Stimulated activated CD8-positive, alpha-beta memory T cell treated with anti-CD3 and anti-CD28 coated beads, Interleukin-2, amount 100 ng/mL, for 1 hour (primary cell): Measurements from ENCODE around the gene CASZ1.

ENCODE experiments used
- DNase-seq, 2 donors: peaks; one replicate each; pipeline ENCODE4 v3.0.0-alpha.2; 2020; ENCODE audit warnings: low read depth in 2 of 2

CASZ1 gene

DNA sequence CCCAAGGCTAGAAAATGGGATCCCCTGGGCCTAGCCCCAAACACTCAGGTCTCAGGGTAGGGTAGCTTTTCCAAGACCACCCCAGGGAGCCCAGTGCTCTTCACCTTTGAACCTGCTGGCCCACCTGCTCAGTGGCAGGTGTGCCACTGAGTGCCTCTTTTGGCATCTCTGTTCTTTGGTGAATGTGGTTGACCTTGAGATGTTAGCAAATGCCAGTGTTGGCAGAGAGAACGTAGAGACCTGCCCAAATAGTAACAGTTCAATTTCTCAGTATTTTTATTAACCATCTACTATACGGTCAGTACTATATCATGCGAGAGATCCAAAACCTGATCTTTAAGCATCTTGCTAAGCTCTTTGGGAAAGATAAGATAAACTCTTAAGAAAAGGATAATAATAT is 193.5 kb downstream of the CASZ1 start:
- DNase-seq, result no peak

DNA sequence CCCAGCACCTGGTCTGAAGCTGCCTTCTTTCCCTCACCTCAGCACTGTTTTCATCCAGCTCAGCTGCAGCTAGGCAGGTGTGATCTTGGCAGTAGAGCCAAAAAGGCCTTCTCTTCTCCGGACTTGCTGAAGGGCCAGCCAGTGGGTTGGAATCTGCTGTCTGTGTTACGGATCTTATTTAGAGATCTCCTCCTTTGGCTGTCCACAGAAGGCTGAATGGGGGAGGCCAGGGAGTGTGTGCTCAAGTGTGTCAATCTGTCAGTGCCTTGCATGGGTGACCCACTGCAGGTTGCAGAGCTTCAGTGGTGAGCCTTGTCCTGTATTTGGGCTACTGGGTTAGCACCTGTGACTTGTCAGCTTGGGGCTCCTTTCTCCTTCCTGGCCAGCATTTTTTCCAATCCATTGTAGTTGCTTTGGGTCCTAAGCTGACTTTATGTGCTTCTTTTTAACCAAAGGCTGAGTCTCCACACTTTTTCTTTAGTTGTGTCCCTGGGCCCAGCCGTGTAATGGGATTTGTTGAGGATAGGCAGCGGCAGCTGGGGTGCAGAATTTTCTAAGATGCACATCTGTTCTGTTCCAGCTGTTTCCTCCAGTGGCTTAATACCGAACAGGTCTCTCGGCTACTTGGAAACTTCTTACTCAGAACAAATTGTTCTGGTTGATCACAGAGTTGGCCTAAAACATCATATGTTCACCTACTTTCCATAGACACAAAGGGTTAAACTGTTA is 194.9 kb downstream of the CASZ1 start:
- no peak for DNase-seq

DNA sequence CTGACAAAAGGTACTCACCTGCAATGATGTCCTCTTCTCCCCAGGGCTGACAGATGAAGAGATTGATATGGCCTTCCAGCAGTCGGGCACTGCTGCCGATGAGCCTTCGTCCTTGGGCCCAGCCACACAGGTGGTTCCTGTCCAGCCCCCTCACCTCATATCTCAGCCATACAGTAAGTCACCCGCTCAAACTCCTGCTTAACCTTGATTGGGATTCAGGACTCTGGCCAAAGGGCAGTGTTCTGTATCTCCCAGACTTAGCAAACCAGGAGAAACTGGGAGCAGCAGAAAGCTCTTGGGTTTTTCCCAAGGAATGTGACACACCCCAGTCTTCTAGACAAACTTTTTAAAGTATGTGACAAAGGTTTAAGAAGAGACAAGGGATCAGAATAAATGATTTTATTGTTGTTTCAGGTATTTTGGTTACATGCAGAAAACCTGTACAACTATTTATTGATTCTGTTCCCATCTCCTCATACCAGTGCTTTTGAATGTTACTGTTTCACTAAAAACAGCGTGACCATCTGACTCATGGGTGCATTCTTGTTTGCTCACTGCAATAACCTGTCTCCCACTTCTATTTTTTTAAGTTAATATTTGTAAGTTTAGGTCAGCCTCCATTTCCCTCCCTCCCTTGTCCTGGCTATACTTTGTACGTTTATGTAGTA is 197.1 kb downstream of the CASZ1 start:
- no peak for DNase-seq

DNA sequence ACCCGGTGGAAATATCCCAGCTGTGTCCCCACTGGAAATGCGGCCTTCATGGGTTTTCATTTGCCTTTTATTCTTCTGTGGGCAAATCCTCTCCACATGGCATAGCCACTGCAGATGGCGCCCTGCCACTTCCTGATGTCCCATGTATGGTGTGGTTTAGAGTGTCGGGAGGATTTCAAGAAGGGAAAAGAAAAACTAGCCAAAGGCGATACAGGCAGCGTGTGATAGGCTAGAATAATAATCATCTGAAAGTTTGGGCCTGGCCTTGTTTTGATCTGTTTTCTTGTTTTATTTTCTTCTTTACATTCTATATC is 198.1 kb downstream of the CASZ1 start:
- DNase-seq, result no peak

DNA sequence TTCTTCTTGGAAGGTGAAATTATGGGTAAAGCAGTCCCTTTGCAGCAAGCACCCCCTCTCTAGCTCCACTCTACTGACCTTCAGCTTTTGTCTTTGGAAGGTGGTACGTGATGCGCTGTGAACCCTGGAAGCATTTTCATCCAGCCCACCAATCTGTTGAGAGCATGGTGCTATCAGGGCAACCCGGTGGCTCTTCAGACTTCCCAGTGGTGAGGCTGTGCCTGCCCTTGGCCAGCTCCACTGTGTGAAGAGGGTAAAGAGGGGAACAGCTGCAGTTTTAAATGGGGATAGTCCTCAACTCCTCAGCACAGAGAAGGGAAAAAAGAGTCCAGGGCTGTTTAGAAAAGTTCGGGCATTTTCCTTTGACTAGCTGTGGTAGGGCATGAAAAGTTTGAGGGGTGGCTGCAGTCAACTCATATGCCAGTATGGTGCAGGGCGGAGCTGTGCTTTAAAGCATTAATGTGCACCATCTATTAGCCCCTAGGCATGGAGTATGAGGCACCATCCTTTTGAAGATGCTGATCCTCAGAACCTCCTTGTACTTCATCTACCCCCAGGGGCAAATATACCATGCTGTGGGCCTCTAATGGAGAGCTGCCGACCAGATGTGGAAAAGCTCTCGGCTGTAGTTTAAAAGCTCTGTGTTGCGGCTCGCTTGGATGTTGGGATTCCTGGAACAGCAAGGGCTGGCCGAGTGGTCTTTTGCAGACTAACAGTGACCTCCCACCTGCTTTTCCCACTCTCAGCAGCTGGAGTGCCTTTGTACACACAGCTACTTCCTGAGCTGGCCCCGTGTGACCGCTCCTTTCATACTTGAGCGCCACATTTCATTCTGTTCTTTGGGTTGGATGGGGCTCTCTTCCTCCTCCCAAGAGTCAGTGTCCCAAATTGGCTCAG is 198.7 kb downstream of the CASZ1 start:
- DNase-seq, result no peak

DNA sequence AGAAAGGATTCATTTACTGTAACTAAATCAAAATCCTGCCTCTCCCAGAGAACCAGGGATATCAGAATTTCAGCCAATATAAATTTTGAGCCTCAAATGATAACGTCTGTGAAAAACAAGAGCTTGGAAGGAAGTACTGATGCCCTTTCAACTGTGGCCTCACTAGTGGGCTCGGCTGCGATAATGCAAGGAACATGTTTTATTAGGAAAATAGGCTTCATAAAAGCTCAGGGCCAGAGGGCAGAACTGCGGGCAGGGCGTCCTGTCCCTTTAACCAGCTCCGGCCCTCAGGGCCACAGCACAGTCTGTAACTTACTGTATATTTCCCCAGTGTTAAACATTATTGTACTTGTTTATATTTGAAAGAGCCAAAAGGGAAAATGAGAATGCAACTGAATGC is 199.7 kb downstream of the CASZ1 start:
- DNase-seq, result no peak

DNA sequence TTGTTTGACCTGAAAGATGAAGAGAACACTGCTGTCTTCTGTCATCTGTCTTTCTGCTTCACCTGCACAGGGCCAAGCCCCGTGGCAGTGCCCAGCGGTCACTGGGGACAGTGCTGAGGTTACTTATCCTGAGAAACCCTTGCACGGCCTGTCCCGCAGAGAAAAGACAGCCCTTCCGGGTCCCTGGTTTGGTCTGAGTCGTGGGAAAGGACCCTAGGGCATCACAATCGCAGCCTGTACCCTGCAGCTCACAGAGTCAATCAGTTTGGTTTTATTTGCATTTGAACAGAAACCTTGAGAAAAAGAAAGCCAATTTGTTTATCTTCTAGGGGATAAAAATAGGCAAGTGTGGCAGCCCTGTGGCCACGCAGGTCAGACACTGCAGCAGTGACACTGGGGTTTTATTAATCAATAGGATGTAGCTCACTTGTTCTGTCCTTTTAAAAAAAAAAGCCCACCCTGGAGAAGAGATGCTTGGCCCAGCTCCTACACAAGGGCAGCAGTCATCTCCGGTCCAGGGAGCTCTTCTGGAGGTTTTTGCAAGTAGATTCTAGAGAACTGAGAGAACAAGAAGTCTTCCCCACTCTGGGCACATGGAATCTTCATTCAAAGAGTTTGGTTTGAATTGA is 201.7 kb downstream of the CASZ1 start:
- no peak for DNase-seq

DNA sequence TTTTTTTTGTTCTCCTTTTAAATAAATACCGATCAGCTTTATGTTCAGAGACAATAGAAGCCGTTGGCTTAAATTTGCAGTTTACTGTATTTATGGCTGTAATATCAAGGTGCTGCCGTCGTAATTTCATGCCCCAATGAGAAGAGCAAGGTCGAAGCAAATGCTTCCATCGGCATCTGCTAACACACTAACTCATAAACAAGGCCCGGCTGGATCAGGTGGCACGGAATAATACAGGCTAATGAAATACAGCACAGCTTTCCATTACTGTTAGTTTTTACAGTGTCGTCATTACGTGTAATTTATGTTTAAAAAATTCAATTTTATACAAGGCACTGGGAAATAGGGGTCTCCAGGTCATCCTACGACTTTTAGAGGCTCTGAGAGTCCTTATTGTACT is 202.7 kb downstream of the CASZ1 start:
- no peak for DNase-seq

DNA sequence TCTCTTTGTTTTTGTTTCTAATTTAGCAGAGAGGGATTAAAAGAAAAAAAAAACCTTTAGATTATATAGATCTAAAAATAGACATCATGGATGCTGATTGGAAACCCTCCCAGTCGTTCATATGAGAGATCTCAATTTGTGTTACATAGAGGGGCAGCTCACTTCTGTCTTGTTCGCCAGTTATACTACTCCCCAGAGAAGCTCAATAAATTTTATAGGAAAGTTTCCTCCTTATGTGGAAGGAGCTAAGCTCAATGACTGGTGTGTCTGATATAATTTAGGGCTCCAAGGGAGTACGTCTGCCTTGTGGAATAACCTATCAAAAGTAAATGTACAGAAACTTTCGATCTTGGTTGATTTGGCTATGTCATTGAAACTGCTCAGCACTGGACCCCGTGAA is 204.1 kb downstream of the CASZ1 start:
- no peak for DNase-seq

DNA sequence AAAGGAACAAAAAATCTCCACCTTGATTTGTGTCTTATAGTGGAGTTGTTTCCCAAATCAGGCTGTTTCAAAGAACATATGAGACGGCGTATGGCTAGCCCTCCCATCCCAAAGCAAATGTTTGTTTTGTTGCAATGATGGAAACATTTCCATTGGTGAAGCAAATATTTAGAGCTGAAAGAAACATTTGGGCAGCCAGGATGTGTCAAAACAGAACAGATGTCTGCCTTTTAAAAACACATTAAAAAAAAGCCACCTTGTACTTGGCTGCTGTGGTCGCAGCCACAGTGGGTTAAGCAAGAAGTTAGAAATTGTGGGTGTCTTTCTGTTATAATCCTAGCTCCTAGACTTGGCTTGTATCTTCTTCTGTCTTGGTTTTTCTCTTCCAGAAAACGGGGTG is 205.4 kb downstream of the CASZ1 start:
- DNase-seq, result no peak

DNA sequence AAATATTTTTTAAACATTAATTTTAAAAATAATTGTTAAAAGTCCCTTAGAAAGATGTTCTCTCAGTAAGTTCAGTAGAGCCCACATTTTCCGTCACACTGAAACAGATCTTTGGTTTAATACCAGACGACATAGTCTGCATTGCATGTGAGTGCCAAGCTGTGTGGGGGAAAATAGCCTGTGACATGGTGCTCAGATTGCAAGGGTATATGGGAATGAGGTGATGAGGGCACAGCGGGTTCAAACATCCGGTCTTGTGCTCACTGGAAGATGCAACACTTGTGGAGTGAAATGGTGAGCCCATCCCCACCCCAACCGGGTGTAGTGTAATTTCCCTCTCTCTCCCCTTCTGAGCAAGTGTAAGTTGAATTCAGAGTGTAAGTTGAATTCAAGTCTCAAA is 207.4 kb downstream of the CASZ1 start:
- no peak for DNase-seq

DNA sequence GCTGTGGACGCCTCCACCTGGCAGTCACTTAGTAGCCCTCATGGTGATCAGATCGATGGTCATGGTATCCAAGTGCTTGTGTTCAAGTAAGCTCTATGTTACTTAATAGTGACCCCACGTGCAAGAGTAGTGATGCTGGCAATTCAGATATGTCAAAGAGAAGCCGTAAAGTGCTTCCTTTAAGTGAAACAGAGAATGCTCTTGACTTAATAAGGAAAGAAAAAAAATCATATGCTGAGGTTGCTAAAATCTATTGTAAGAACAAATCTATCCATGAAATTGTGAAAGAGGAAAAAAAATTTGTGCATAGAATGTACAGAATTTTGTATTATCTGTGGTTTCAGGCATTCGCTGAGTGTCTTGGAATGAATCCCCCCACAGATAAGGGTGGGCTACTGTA is 207.8 kb downstream of the CASZ1 start:
- DNase-seq, result no peak
